GM18508 (cell line): Measurements from ENCODE around the gene TRIM71.
"Not testable (repeated sequence)": the region's sequence is repeated elsewhere in the genome, so short reads cannot be mapped to it uniquely, and the experiment has no call there.

Experiments
- ATAC-seq: cut with Tn5 transposase; IDR thresholded peaks from one replicate; pipeline ENCODE4 v1.9.1; 2021; ENCODE audit warnings: moderate number of reproducible peaks; ENCODE audit not compliant: insufficient read depth, unreplicated experiment

The TRIM71 gene

GRCh38 chr3:32913790-32914446 is 96.1 kb downstream of the TRIM71 start:
- no peak for ATAC-seq

- no peak for ATAC-seq
These were observed 102.1 kb downstream of the TRIM71 start for GRCh38 chr3:32919920-32920319.

GRCh38 chr3:32922078-32922477 is 104.3 kb downstream of the TRIM71 start:
- no peak for ATAC-seq

- no peak for ATAC-seq
These were observed 112.4 kb downstream of the TRIM71 start for GRCh38 chr3:32930161-32930560.

GRCh38 chr3:32931273-32931672 is 113.5 kb downstream of the TRIM71 start:
- ATAC-seq, result not testable (repeated sequence)

- ATAC-seq, result no peak
These were observed 116.4 kb downstream of the TRIM71 start for GRCh38 chr3:32934150-32934742.

GRCh38 chr3:32937331-32937730 is 119.5 kb downstream of the TRIM71 start:
- ATAC-seq, result no peak

GRCh38 chr3:32939531-32940284 is 121.9 kb downstream of the TRIM71 start:
- ATAC-seq, result not testable (repeated sequence)

- ATAC-seq, result no peak
These were observed 122.9 kb downstream of the TRIM71 start for GRCh38 chr3:32940726-32941125.

GRCh38 chr3:32945136-32945535 is 127.3 kb downstream of the TRIM71 start:
- no peak for ATAC-seq

- not testable (repeated sequence) for ATAC-seq
These were observed 127.8 kb downstream of the TRIM71 start for GRCh38 chr3:32945598-32945997.

- ATAC-seq, result peak; percentile 12
These were observed 129.4 kb downstream of the TRIM71 start for GRCh38 chr3:32946973-32947788.
